NCI-H82 treated with DMSO at 0.1 percent for 48 hours (cell line): ENCODE measurements around the gene FSTL4.

Experiments used
- DNase-seq: peaks from one replicate; lab custom pipeline; 2025; ENCODE audit not compliant: unreplicated experiment; lab: John Stamatoyannopoulos, UW

Gene FSTL4

DNA sequence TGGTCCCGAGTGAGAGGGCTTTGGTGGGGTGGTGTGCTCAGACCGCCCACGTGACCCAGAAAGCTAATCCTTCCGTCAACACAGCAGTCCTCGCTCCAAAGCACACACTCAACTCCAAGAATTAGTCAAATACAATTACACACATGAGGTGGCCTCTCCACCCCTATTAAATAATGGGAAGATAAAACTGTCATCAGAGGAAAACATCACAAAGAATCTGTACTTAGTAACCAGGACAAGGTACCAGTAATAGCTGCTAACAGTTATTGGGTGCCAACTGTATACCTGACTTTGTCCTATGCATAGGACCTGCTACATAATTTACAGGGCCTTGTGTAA lies 337.8 kb downstream of the FSTL4 start:
- DNase-seq = peak; percentile 78

GRCh38 chr5:133273661-133274596 lies 338.4 kb downstream of the FSTL4 start:
- no peak for DNase-seq

- DNase-seq = no peak
These were observed 340.0 kb downstream of the FSTL4 start for GRCh38 chr5:133272345-133272744.

DNA sequence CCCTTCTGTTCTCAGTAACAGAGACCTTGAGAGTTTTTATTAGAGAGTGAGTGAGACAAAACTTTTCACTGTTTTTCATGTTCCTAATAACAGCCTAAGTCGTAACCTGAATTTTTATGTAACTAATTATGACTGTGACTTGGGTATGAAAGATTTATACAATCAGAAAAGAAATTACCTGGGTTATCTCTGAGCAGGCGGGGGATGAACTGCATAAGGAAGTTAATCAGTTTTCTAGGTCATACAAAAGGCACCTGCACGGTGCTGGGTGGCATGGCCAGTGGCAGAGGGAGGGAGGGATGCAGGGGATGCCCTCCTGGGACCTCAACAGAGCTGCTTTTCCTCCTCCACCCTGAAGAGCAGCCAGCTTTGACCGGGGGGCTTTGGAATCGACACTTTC lies 340.7 kb downstream of the FSTL4 start:
- no peak for DNase-seq

DNA sequence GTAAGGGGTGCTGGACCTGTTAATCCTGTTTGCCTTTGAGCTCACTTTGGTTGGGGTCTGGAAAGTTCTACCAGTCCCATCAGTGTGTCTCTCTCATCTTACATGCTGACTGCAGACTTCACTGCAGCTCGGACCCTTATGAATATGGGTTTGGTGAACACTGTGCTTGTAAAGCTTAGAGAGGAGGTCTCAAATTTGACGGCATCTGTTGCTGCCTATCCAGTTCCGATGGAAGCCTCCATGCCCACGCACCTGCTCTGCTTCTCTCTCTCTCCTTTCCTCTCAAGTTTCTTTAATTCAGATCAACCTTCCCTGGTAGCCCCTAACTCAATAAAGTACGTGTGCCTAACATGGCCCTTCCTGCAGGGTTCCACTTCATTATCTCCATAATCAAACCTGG lies 342.6 kb downstream of the FSTL4 start:
- DNase-seq = no peak

DNA sequence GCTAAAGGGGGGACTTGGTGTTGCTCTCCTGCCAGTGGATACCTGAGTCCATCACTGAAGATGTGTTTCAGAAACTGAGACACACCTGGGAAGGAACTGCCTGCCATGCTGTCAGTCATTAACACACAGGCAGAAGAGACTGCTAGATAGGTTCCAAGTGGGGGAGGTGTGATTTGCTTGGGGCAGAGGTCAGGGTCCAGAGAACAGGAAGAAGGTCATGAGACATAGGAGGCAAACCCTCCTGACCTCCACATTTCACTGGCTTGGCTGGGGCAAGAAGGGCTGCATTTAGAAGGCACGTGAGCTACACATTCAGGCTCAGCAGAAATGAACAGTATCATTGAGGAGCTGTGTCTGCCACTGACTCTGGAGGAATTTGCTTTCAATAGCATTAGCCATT lies 344.7 kb downstream of the FSTL4 start:
- DNase-seq = no peak

DNA sequence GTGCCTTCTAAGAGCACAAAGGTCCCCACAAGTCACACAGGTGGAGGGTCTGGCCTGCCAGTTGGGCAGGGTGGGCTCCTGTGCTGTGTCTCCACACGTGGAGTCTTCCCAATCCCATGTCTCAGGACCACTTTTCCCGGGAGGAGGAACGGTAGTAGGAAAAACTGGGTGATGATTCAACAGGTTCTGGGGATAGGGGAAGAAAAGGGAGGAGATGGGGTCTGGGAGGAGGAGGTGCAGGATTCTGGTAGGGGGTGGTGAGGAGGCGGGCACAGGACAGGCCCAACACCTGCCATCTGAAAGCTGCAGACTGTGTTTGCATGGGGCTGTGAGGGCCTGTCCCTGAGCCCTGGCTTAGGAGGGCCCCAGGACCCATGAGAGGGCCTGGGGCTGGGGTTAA lies 345.4 kb downstream of the FSTL4 start:
- no peak for DNase-seq

DNA sequence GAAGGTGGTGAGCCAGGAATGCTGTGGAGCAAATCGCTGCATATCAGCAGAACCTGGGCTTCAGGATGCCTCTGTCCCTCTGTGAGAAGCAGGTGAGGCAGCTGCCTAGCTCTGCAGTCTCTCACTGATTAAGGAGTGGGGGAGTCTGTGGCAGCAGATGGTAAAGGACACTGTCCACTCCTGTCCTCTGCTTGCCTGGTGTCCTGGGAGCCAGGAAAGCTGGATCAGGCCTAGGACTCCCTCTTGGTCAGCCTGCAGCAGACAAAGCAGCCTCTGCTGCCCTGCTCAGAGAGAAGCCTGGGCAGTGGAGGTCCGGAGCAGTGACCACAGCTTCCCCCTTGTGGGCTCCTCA lies 345.8 kb downstream of the FSTL4 start:
- no peak for DNase-seq

GRCh38 chr5:133265720-133266526 lies 346.4 kb downstream of the FSTL4 start:
- DNase-seq = no peak

GRCh38 chr5:133265257-133265656 lies 347.1 kb downstream of the FSTL4 start:
- DNase-seq = no peak

- no peak for DNase-seq
These were observed 349.7 kb downstream of the FSTL4 start for GRCh38 chr5:133262690-133263089.

GRCh38 chr5:133261993-133262392 lies 350.3 kb downstream of the FSTL4 start:
- no peak for DNase-seq

GRCh38 chr5:133260715-133261114 lies 351.6 kb downstream of the FSTL4 start:
- DNase-seq = no peak

- no peak for DNase-seq
These were observed 352.9 kb downstream of the FSTL4 start for GRCh38 chr5:133259199-133259997.

DNA sequence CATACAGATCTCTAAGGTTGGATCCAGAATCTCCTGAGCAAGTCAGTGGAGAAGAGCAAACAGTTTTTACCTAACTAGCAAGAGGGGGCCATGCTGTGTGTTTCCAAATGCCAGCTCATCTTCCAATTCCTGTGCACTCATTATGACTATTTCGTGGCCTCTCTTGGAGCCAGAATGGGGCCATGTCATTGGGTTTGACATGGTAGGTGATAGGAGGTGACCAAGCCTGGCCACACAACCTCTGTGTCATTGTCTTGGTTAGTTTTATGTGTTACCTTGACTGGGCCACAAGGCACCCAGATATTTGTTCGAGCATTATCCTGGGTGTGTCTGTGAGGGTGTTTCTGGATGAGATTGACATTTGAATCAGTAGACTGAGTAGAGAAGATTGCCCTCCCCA lies 354.4 kb downstream of the FSTL4 start:
- DNase-seq = no peak

- no peak for DNase-seq
These were observed 356.1 kb downstream of the FSTL4 start for GRCh38 chr5:133256276-133256675.

DNA sequence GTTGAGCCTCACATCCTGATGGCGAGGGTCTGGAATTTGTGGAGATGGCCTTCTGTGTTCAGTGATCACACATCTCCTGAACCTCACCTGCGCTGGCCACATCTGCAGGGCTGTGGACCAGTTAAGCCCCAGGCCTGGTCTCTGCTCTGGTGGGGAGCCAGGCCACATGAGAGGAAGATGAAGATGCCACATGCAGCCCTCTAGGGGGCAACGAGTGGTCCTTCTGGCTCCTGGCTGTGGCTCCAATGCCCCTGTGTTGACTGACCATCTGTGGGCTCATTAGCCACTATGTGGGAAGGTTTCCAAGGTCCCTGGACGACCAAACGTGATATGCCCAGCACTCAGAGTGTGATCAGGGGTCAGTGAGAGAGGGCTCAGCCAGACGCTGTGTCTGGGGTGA lies 357.5 kb downstream of the FSTL4 start:
- no peak for DNase-seq

GRCh38 chr5:133253671-133254070 lies 358.7 kb downstream of the FSTL4 start:
- DNase-seq = no peak

DNA sequence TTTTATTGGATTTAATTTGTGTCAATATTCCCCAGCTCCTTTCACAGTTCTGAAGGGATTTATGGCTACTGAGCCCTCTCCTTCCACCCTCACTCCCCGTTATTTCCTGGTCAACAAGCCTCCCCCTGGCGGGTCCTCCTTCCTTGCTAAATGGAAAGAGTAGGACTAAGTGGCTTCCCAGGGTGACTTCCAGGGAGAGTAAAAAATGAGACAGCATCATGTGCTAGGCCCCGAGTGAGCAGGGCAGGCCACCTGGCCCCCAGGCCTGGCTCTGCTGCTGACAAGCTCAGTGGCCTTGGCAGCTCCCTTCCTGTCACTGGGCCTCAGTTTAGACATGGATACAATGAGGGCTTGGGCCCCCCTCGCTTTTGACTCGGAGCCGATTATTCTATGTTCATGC lies 359.3 kb downstream of the FSTL4 start:
- no peak for DNase-seq

DNA sequence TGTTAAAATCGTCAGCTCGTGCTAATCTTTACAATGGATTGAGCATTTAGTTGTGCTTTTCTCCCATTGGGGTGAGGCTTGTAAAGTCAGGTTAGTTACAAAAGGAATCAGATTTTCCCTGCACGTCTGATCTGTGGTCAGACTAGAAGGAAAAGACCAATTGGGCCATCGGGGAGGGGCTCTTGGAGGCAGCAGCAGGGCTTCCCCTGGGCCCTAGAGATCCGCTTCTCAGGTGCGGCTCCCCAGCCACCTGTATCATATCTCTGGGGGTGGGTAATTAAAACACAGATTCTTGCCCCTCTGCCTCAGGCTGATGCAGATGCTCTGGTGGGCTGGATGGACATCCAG lies 360.2 kb downstream of the FSTL4 start:
- no peak for DNase-seq

DNA sequence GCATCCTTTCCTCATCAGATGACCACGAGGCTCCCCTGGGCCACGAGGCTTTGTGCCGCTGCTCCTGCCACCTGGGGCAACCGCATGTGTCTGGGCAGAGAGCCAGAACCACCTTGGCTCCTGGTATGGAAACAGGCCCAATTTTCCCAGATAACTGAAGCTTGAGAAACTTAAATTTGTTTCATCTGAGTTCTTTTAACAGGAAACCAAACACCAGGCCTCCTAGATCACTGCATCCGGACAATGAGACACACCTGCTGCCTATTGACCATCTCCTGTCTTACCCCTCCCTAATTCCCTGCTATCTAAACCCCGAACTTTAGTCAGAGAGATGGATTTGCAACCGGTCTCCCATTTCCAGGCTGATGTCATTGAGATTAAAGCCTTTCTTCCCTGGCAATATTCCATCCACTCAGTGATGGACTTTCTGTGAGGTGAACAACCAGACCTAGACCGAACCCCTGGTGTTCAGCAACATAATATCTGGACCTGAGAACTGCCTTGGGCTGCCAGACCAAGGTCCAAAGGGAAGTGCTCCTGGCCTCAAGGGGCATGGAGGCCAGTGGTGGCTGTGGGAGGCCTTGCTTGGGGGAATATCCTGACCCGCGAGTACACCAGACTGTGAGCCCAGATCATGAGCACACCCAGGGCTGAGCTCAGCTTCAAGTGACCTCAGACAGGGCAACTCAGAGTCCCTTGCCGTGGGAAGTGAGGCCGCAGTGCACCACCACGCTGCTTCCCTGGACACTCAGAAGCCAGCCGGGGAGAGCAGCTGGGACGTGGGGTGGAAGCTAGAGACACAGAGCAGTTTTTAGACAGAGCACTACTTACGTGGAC lies 360.8 kb downstream of the FSTL4 start:
- DNase-seq = no peak
